ENCODE data around the gene SOX6.
A peak's percentile ranks its signal among the peaks of the same experiment; 100 is the strongest.

Gene SOX6

GRCh38 chr11:15955595-15955994, 400.8 kb downstream of the SOX6 start:
- Histone ChIP-seq H3K36me3 (ENCODE audit: control insufficient read depth, insufficient read depth, low read length) (no peaks in the 10 kb centered on the region), H3K27me3 (ENCODE audit: control insufficient read depth, insufficient read depth, low read length) (no peaks in the 10 kb centered on the region), H3K4me3 (ENCODE audit: low read length) (no peak overlapping the region), H3K4me1 (ENCODE audit: control insufficient read depth, insufficient read depth, low read length) (no peaks in the 10 kb centered on the region), H3K9me3 (ENCODE audit: control insufficient read depth, insufficient read depth, low read length) (no peaks in the 10 kb centered on the region), H3K27ac (ENCODE audit: low read length) (no peak overlapping the region)
- no peak for DNase-seq (ENCODE audit: low read depth, low spot score)
- no CpG with 5 or more reads among the region's 2 CpGs for WGBS (ENCODE audit: insufficient coverage, insufficient read length)

- Histone ChIP-seq H3K36me3 (ENCODE audit: control insufficient read depth, insufficient read depth, low read length) (no peaks in the 10 kb centered on the region), H3K4me3 (ENCODE audit: low read length) (no peak overlapping the region), H3K9me3 (ENCODE audit: control insufficient read depth, insufficient read depth, low read length) (no peaks in the 10 kb centered on the region), H3K27ac (ENCODE audit: low read length) (no peak overlapping the region), H3K4me1 (ENCODE audit: control insufficient read depth, insufficient read depth, low read length) (no peaks in the 10 kb centered on the region), H3K27me3 (ENCODE audit: control insufficient read depth, insufficient read depth, low read length) (no peaks in the 10 kb centered on the region)
- DNase-seq (ENCODE audit: low read depth, low spot score) = no peak
- WGBS (ENCODE audit: insufficient coverage, insufficient read length) = no CpG with 5 or more reads among the region's 9 CpGs
Observed at GRCh38 chr11:15947681-15948648, 408.4 kb downstream of the SOX6 start.

DNA sequence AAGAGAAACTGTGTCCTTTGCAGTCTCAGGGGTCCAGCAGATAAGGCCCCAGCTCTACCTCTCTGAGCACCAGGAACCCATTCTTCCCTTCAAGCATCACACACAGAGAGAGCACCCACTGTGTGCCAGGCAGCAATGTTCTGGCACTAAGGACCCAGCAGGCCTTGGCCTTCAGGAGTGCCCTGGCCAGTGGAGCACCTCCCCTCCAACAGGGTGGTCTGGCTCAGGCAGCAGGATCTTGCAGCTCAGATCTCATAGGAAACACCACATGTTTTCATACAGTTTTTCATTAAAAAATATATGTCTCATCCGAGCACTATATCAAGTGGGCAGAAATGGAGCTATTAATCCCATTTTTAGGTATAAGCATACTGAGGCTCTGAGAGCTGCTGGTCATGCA, 410.6 kb downstream of the SOX6 start:
- Histone ChIP-seq H3K4me1 (ENCODE audit: control insufficient read depth, insufficient read depth, low read length) (no peaks in the 10 kb centered on the region), H3K27me3 (ENCODE audit: control insufficient read depth, insufficient read depth, low read length) (peaks cover 2% of the 10 kb centered on the region; the same call in 1 of the 2 replicates), H3K27ac (ENCODE audit: low read length) (no peak overlapping the region), H3K4me3 (ENCODE audit: low read length) (no peak overlapping the region), H3K36me3 (ENCODE audit: control insufficient read depth, insufficient read depth, low read length) (no peaks in the 10 kb centered on the region), H3K9me3 (ENCODE audit: control insufficient read depth, insufficient read depth, low read length) (no peaks in the 10 kb centered on the region)
- WGBS (ENCODE audit: insufficient coverage, insufficient read length) = no CpG with 5 or more reads among the region's 1 CpG
- DNase-seq (ENCODE audit: low read depth, low spot score) = no peak

- H3K27ac ChIP-seq (ENCODE audit: low read length) = no peak overlapping the region
- no peak for DNase-seq (ENCODE audit: low read depth, low spot score)
- H3K4me3 ChIP-seq (ENCODE audit: low read length) = no peak overlapping the region
Observed at GRCh38 chr11:15944460-15944859, 411.9 kb downstream of the SOX6 start.

GRCh38 chr11:15943418-15944197, 412.7 kb downstream of the SOX6 start:
- H3K36me3 ChIP-seq (ENCODE audit: control insufficient read depth, insufficient read depth, low read length) = no peaks in the 10 kb centered on the region
- WGBS (ENCODE audit: insufficient coverage, insufficient read length) = no CpG with 5 or more reads among the region's 7 CpGs
- H3K9me3 ChIP-seq (ENCODE audit: control insufficient read depth, insufficient read depth, low read length) = no peaks in the 10 kb centered on the region
- DNase-seq (ENCODE audit: low read depth, low spot score) = no peak
- no peak overlapping the region for H3K4me3 ChIP-seq (ENCODE audit: low read length)
- peaks cover 2% of the 10 kb centered on the region; the same call in 1 of the 2 replicates for H3K27me3 ChIP-seq (ENCODE audit: control insufficient read depth, insufficient read depth, low read length)
- H3K27ac ChIP-seq (ENCODE audit: low read length) = no peak overlapping the region
- H3K4me1 ChIP-seq (ENCODE audit: control insufficient read depth, insufficient read depth, low read length) = no peaks in the 10 kb centered on the region

More at GRCh38 chr11:15944460-15944859, 411.9 kb downstream of the SOX6 start:
- H3K36me3 ChIP-seq (ENCODE audit: control insufficient read depth, insufficient read depth, low read length) = no peaks in the 10 kb centered on the region
- peaks cover 2% of the 10 kb centered on the region; the same call in 1 of the 2 replicates for H3K27me3 ChIP-seq (ENCODE audit: control insufficient read depth, insufficient read depth, low read length)
- no peaks in the 10 kb centered on the region for H3K4me1 ChIP-seq (ENCODE audit: control insufficient read depth, insufficient read depth, low read length)
- H3K9me3 ChIP-seq (ENCODE audit: control insufficient read depth, insufficient read depth, low read length) = no peaks in the 10 kb centered on the region

GRCh38 chr11:15942936-15943335, 413.4 kb downstream of the SOX6 start:
- no peaks in the 10 kb centered on the region for H3K9me3 ChIP-seq (ENCODE audit: control insufficient read depth, insufficient read depth, low read length)
- no peaks in the 10 kb centered on the region for H3K4me1 ChIP-seq (ENCODE audit: control insufficient read depth, insufficient read depth, low read length)
- H3K36me3 ChIP-seq (ENCODE audit: control insufficient read depth, insufficient read depth, low read length) = no peaks in the 10 kb centered on the region
- no peak for DNase-seq (ENCODE audit: low read depth, low spot score)
- no peak overlapping the region for H3K27ac ChIP-seq (ENCODE audit: low read length)
- H3K27me3 ChIP-seq (ENCODE audit: control insufficient read depth, insufficient read depth, low read length) = peaks cover 2% of the 10 kb centered on the region; the same call in 1 of the 2 replicates
- H3K4me3 ChIP-seq (ENCODE audit: low read length) = no peak overlapping the region
- WGBS (ENCODE audit: insufficient coverage, insufficient read length) = no CpG with 5 or more reads among the region's 9 CpGs

GRCh38 chr11:15942126-15942525, 414.2 kb downstream of the SOX6 start:
- no peak for DNase-seq (ENCODE audit: low read depth, low spot score)
- Histone ChIP-seq H3K27ac (ENCODE audit: low read length) (no peak overlapping the region), H3K27me3 (ENCODE audit: control insufficient read depth, insufficient read depth, low read length) (peaks cover 2% of the 10 kb centered on the region; the same call in 1 of the 2 replicates), H3K4me3 (ENCODE audit: low read length) (no peak overlapping the region), H3K9me3 (ENCODE audit: control insufficient read depth, insufficient read depth, low read length) (no peaks in the 10 kb centered on the region), H3K36me3 (ENCODE audit: control insufficient read depth, insufficient read depth, low read length) (no peaks in the 10 kb centered on the region), H3K4me1 (ENCODE audit: control insufficient read depth, insufficient read depth, low read length) (no peaks in the 10 kb centered on the region)
- no CpG with 5 or more reads among the region's 7 CpGs for WGBS (ENCODE audit: insufficient coverage, insufficient read length)

- no CpG with 5 or more reads among the region's 36 CpGs for WGBS (ENCODE audit: insufficient coverage, insufficient read length)
- DNase-seq (ENCODE audit: low read depth, low spot score) = peak; percentile 57
- H3K4me3 ChIP-seq (ENCODE audit: low read length) = no peak overlapping the region
- peaks cover 2% of the 10 kb centered on the region; the same call in 1 of the 2 replicates for H3K27me3 ChIP-seq (ENCODE audit: control insufficient read depth, insufficient read depth, low read length)
- no peaks in the 10 kb centered on the region for H3K4me1 ChIP-seq (ENCODE audit: control insufficient read depth, insufficient read depth, low read length)
- no peaks in the 10 kb centered on the region for H3K36me3 ChIP-seq (ENCODE audit: control insufficient read depth, insufficient read depth, low read length)
- H3K27ac ChIP-seq (ENCODE audit: low read length) = no peak overlapping the region
- no peaks in the 10 kb centered on the region for H3K9me3 ChIP-seq (ENCODE audit: control insufficient read depth, insufficient read depth, low read length)
Observed at GRCh38 chr11:15941206-15941770, 415.1 kb downstream of the SOX6 start.

DNA sequence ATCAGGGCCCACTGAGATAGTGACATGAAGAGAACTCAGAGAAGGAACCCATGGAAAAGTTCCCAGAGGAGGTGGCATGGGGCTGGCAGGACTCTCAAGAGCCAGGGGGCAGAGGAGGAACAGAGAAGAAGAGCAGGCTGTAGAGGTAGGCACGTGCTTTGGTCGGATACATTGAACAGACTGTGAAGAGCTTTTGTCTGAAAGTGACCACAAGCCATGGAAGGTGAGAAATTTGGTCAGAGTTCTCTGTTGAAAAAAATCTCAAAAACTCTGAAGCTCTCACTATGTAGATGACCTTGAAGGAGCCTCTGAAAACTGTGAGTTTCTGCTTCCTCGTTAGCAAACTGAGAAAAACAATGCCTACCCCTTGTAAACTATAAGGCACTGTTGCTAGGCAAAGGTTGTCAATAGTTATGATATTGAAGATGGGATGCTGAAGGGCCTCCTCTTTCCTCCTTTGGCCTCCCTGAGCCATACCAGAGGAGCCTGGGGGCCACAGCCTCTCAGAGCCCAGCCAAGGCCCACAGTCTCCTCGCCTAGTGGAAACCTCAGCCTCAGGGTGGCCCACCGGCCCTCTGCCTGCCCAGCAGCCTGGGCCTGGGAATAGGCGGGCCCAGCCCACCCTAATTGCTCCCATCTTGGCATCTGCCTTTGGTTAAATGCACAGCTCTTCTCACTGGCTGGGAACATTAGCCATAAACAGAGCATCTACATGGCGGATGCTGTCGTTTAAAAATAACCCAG, 415.7 kb downstream of the SOX6 start:
- no peak for DNase-seq (ENCODE audit: low read depth, low spot score)
- Histone ChIP-seq H3K4me3 (ENCODE audit: low read length) (no peak overlapping the region), H3K27ac (ENCODE audit: low read length) (no peak overlapping the region), H3K9me3 (ENCODE audit: control insufficient read depth, insufficient read depth, low read length) (no peaks in the 10 kb centered on the region), H3K4me1 (ENCODE audit: control insufficient read depth, insufficient read depth, low read length) (no peaks in the 10 kb centered on the region), H3K36me3 (ENCODE audit: control insufficient read depth, insufficient read depth, low read length) (no peaks in the 10 kb centered on the region), H3K27me3 (ENCODE audit: control insufficient read depth, insufficient read depth, low read length) (peaks cover 2% of the 10 kb centered on the region; the same call in 1 of the 2 replicates)
- no CpG with 5 or more reads among the region's 8 CpGs for WGBS (ENCODE audit: insufficient coverage, insufficient read length)

DNA sequence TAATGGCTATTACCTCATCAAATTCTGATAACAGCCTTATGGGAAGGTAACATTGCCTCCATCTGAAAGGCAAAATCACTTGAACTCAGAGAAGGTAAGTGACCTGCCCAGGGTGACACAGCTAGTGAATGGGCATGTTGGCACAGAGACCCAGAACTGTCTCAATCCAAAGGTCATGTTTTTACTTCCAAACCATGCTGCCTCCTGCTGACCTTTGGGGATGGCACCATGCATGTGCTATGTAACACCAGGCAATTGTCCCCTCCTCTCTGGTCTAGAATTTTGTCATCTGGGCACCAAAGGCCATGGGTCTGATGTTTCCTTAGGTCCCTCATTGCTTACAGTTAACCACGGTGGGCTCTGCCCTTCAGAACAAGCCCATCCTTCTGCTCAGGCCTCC, 417.4 kb downstream of the SOX6 start:
- no peaks in the 10 kb centered on the region for H3K9me3 ChIP-seq (ENCODE audit: control insufficient read depth, insufficient read depth, low read length)
- no peaks in the 10 kb centered on the region for H3K36me3 ChIP-seq (ENCODE audit: control insufficient read depth, insufficient read depth, low read length)
- peaks cover 2% of the 10 kb centered on the region; the same call in 1 of the 2 replicates for H3K27me3 ChIP-seq (ENCODE audit: control insufficient read depth, insufficient read depth, low read length)
- H3K4me1 ChIP-seq (ENCODE audit: control insufficient read depth, insufficient read depth, low read length) = no peaks in the 10 kb centered on the region
- no peak overlapping the region for H3K27ac ChIP-seq (ENCODE audit: low read length)
- no peak overlapping the region for H3K4me3 ChIP-seq (ENCODE audit: low read length)
- no peak for DNase-seq (ENCODE audit: low read depth, low spot score)
- WGBS (ENCODE audit: insufficient coverage, insufficient read length) = no CpG with 5 or more reads among the region's 1 CpG
